H1 (cell line): ENCODE results near the gene IL18R1. TPM values are rescaled to one million over a fixed set of nuclear protein-coding genes. Genes with fewer than 3 reads are reported as not detected.

Source experiments
- CTCF ChIA-PET: fragments of 300-600 bp; sonication (Branson Sonifier 250); formaldehyde crosslinking; loops from one replicate; lab custom pipeline; 2021; ENCODE audit not compliant: partially characterized antibody; lab: Charles Lee
- POLR2A ChIA-PET: fragments of 300-600 bp; sonication (Branson Sonifier 250); formaldehyde crosslinking; loops from one replicate; lab custom pipeline; 2021; ENCODE audit warnings: inconsistent platforms; ENCODE audit not compliant: partially characterized antibody; lab: Charles Lee
- DNase-seq, 2 experiments: peaks; one replicate each; pipeline versions ENCODE4 v3.0.0 to v3.0.0-alpha.2; 2010 to 2022; ENCODE audit warnings: low spot score in 2 of 2, low read depth in 1 of 2, mixed read lengths in 1 of 2
- FAIRE-seq: peaks from 2 replicates; lab custom pipeline; 2011; peaks lifted over from hg19 to GRCh38; lab: Jason Lieb, UNC
- H2AFZ ChIP-seq: 2 replicates; pipeline ENCODE4 v1.8.1; 2012; ENCODE audit warnings: low read length, inconsistent platforms
- H2AK5ac ChIP-seq: 2 replicates; pipeline ENCODE4 v1.6.1; 2013; ENCODE audit warnings: low read depth, low read length
- H2BK120ac ChIP-seq: replicated peaks from 2 replicates; pipeline ENCODE3; 2013; ENCODE audit warnings: low read depth, low read length, inconsistent platforms
- H2BK12ac ChIP-seq: 2 replicates; pipeline ENCODE4 v1.6.1; 2013; ENCODE audit warnings: low read depth, low read length
- H2BK15ac ChIP-seq: 2 replicates; pipeline ENCODE4 v1.6.1; 2013; ENCODE audit warnings: low read length
- H2BK20ac ChIP-seq: 2 replicates; pipeline ENCODE4 v1.6.1; 2013; ENCODE audit warnings: low read length
- H2BK5ac ChIP-seq: 2 replicates; pipeline ENCODE4 v1.6.1; 2013; ENCODE audit warnings: low read depth, low read length
- H3K14ac ChIP-seq: 2 replicates; pipeline ENCODE4 v1.6.1; 2013; ENCODE audit warnings: inconsistent platforms; ENCODE audit not compliant: insufficient read length
- H3K18ac ChIP-seq: 2 replicates; pipeline ENCODE4 v1.6.1; 2013; ENCODE audit warnings: low read length; ENCODE audit errors: extremely low read depth
- H3K23ac ChIP-seq: 2 replicates; pipeline ENCODE4 v1.6.1; 2013; ENCODE audit warnings: inconsistent platforms; ENCODE audit not compliant: insufficient read length
- H3K23me2 ChIP-seq: 2 replicates; pipeline ENCODE4 v1.6.1; 2013; ENCODE audit warnings: low read depth, low read length
- H3K27ac ChIP-seq: 2 replicates; pipeline ENCODE4 v1.6.1; 2011; ENCODE audit warnings: low read depth, low read length, inconsistent platforms
- H3K27me3 ChIP-seq, 4 experiments: replicated peaks in 1 of 4; 1 replicate in 1 of 4; 2 replicates in 3 of 4; pipeline versions ENCODE4 v1.6.1 to v1.8.1; 2011 to 2013; ENCODE audit warnings: low read length in 3 of 4, mild to moderate bottlenecking in 3 of 4, inconsistent platforms in 2 of 4, mixed read lengths in 2 of 4, moderate library complexity in 1 of 4; ENCODE audit not compliant: control insufficient read depth in 3 of 4, insufficient read depth in 3 of 4; ENCODE audit errors: extremely low read depth in 1 of 4
- H3K36me3 ChIP-seq, 4 experiments: 2 replicates each; pipeline versions ENCODE4 v1.6.1 to v1.8.1; 2011 to 2013; ENCODE audit warnings: mild to moderate bottlenecking in 4 of 4, low read length in 3 of 4, moderate library complexity in 2 of 4, control low read depth in 1 of 4, inconsistent platforms in 1 of 4; ENCODE audit not compliant: insufficient read depth in 4 of 4, control insufficient read depth in 2 of 4
- H3K4ac ChIP-seq: replicated peaks from 2 replicates; pipeline ENCODE3; 2013; ENCODE audit warnings: low read length, low read depth, mixed read lengths, inconsistent platforms; ENCODE audit not compliant: insufficient read length
- H3K4me1 ChIP-seq, 4 experiments: replicated peaks in 1 of 4; 1 replicate in 1 of 4; 2 replicates in 3 of 4; pipeline versions ENCODE4 v1.6.1 to v1.8.1; 2011 to 2013; ENCODE audit warnings: low read length in 3 of 4, inconsistent platforms in 2 of 4, mixed read lengths in 1 of 4; ENCODE audit not compliant: insufficient read depth in 4 of 4, control insufficient read depth in 3 of 4
- H3K4me2 ChIP-seq, 2 experiments: 2 replicates each; pipeline versions ENCODE4 v1.6.1 to v1.8.1; 2011 to 2013; ENCODE audit warnings: low read depth in 2 of 2, low read length in 2 of 2, control low read depth in 1 of 2, inconsistent platforms in 1 of 2, mild to moderate bottlenecking in 1 of 2; ENCODE audit not compliant: insufficient read depth in 1 of 2
- H3K4me3 ChIP-seq, 4 experiments: fragments of 200-600, 300-600 bp in 1 of 4; sonication (generic), shearing (Covaris generic), sonication (Bioruptor Twin) in 1 of 4; 2 replicates each; pipeline versions ENCODE4 v1.5.1 to v1.8.1; 2011 to 2016; ENCODE audit warnings: low read length in 4 of 4, low read depth in 3 of 4, control low read depth in 2 of 4, inconsistent platforms in 2 of 4, mild to moderate bottlenecking in 2 of 4, mixed read lengths in 1 of 4, moderate library complexity in 1 of 4; ENCODE audit not compliant: insufficient read depth in 2 of 4; ENCODE audit errors: extremely low read depth in 1 of 4
- H3K56ac ChIP-seq: replicated peaks from 2 replicates; pipeline ENCODE3; 2013; ENCODE audit warnings: low read depth, mild to moderate bottlenecking, mixed read lengths, low read length, inconsistent platforms; ENCODE audit not compliant: insufficient read length
- H3K79me1 ChIP-seq: 2 replicates; pipeline ENCODE4 v1.6.1; 2013; ENCODE audit warnings: low read depth, low read length, control low read depth
- H3K79me2 ChIP-seq, 2 experiments: 2 replicates each; pipeline versions ENCODE4 v1.6.1 to v1.8.1; 2012 to 2013; ENCODE audit warnings: low read length in 2 of 2, mild to moderate bottlenecking in 2 of 2, inconsistent platforms in 1 of 2; ENCODE audit not compliant: insufficient read depth in 2 of 2, control insufficient read depth in 1 of 2
- H3K9ac ChIP-seq, 4 experiments: replicated peaks in 1 of 4; 1 replicate in 1 of 4; 2 replicates in 3 of 4; pipeline versions ENCODE4 v1.6.1 to v1.8.1; 2011 to 2013; ENCODE audit warnings: low read depth in 3 of 4, low read length in 3 of 4, control low read depth in 2 of 4, mild to moderate bottlenecking in 2 of 4, moderate library complexity in 2 of 4, inconsistent platforms in 1 of 4; ENCODE audit errors: extremely low read depth in 1 of 4
- H3K9me3 ChIP-seq, 2 experiments: 2 replicates each; pipeline versions ENCODE4 v1.6.1 to v1.8.1; 2012 to 2013; ENCODE audit warnings: mild to moderate bottlenecking in 2 of 2, moderate library complexity in 2 of 2, control low read depth in 1 of 2, inconsistent platforms in 1 of 2, low read depth in 1 of 2, low read length in 1 of 2, mixed read lengths in 1 of 2; ENCODE audit not compliant: insufficient read depth in 2 of 2
- H4K20me1 ChIP-seq, 2 experiments: replicated peaks in 1 of 2; 2 replicates each; pipeline versions ENCODE3 to v1.8.1; 2011 to 2013; ENCODE audit warnings: inconsistent platforms in 2 of 2, low read length in 2 of 2, mild to moderate bottlenecking in 1 of 2; ENCODE audit not compliant: insufficient read depth in 2 of 2, control insufficient read depth in 1 of 2
- H4K5ac ChIP-seq: 2 replicates; pipeline ENCODE4 v1.6.1; 2013; ENCODE audit warnings: low read length, low read depth, mixed read lengths, inconsistent platforms; ENCODE audit not compliant: insufficient read length
- H4K8ac ChIP-seq: 2 replicates; pipeline ENCODE4 v1.8.0; 2013; ENCODE audit warnings: mild to moderate bottlenecking, moderate library complexity, low read length, inconsistent platforms; ENCODE audit not compliant: insufficient read depth; ENCODE audit errors: extremely low read depth
- H4K91ac ChIP-seq: replicated peaks from 2 replicates; pipeline ENCODE3; 2013; ENCODE audit warnings: low read length, mixed read lengths, inconsistent platforms; ENCODE audit not compliant: insufficient read length
- BACH1 ChIP-seq: IDR thresholded peaks from 2 replicates; pipeline ENCODE4 v1.6.1; 2012; ENCODE audit warnings: low read length, improper control_type of control experiment
- BRCA1 ChIP-seq: IDR thresholded peaks from 2 replicates; pipeline ENCODE4 v1.6.1; 2012; ENCODE audit warnings: low read depth, low read length, improper control_type of control experiment
- CBX5 ChIP-seq: fragments of 300-800, 300-1000 bp; sonication (generic); IDR thresholded peaks from 2 replicates; pipeline ENCODE4 v1.7.1; 2016; ENCODE audit warnings: antibody characterized with exemption, low read length, low read depth
- E2F6 ChIP-seq: IDR thresholded peaks from 2 replicates; pipeline ENCODE4 v1.6.1; 2012; ENCODE audit warnings: inconsistent platforms
- FOSL1 ChIP-seq: IDR thresholded peaks from 2 replicates; pipeline ENCODE4 v1.6.1; 2011; ENCODE audit warnings: mild to moderate bottlenecking, low read depth, low read length, moderate library complexity; ENCODE audit not compliant: insufficient read depth
- HDAC2 ChIP-seq, 2 experiments: fragments of 300-600 bp in 1 of 2; sonication (generic) in 1 of 2; IDR thresholded peaks; 2 replicates each; pipeline ENCODE4 v1.6.1; 2011 to 2012; ENCODE audit warnings: low read depth in 2 of 2, low read length in 2 of 2, mild to moderate bottlenecking in 2 of 2, moderate library complexity in 2 of 2, borderline replicate concordance in 1 of 2, inconsistent platforms in 1 of 2
- KDM1A ChIP-seq: fragments of 200-600, 300-600 bp; sonication (generic); IDR thresholded peaks from 2 replicates; pipeline ENCODE4 v1.7.1; 2016; ENCODE audit warnings: mild to moderate bottlenecking, low read length, borderline replicate concordance
- NRF1 ChIP-seq: IDR thresholded peaks from 2 replicates; pipeline ENCODE4 v1.6.1; 2011; ENCODE audit warnings: mild to moderate bottlenecking, low read depth, low read length, improper control_type of control experiment
- SAP30 ChIP-seq: fragments of 300-600 bp; sonication (generic); IDR thresholded peaks from 2 replicates; pipeline ENCODE4 v1.7.1; 2012; ENCODE audit warnings: low read length, moderate library complexity, mild to moderate bottlenecking, inconsistent platforms; ENCODE audit not compliant: insufficient read depth, insufficient replicate concordance
- TCF12 ChIP-seq: IDR thresholded peaks from 2 replicates; pipeline ENCODE4 v1.6.1; 2011; ENCODE audit warnings: low read depth, mild to moderate bottlenecking, low read length
- USF2 ChIP-seq: IDR thresholded peaks from 2 replicates; pipeline ENCODE4 v1.6.1; 2011; ENCODE audit warnings: low read length, improper control_type of control experiment
- whole genome bisulfite sequencing, 2 experiments: shearing (Covaris generic) in 1 of 2; methylation state at CpG; one replicate each; pipeline versions ENCODE4 v1.1.6 to v1.1.7; 2013 to 2015; ENCODE audit warnings: low lambda C conversion rate in 2 of 2, mixed read lengths in 2 of 2, inconsistent platforms in 1 of 2, low coverage in 1 of 2, missing lambda C conversion rate in 1 of 2; ENCODE audit not compliant: insufficient replicate concordance in 2 of 2, insufficient coverage in 1 of 2, insufficient read length in 1 of 2; ENCODE audit errors: extremely low coverage in 1 of 2, missing lambda C conversion rate in 1 of 2; 5-methylcytosine and 5-hydroxymethylcytosine counted together
- polyA plus RNA-seq, 7 experiments: library from polyadenylated mRNA; depleted of rRNA in 3 of 7; stranded (reverse) in 5 of 7; unstranded in 2 of 7; fragments of >200 nt in 5 of 7; fragments of 200-250 nt in 2 of 7; gene quantifications; 1 replicate in 5 of 7; 2 replicates in 1 of 7; 4 replicates in 1 of 7; pipeline versions ENCODE4 v1.2.1 to v1.2.3, GENCODE V29; 2011 to 2013; ENCODE audit warnings: missing spikeins in 2 of 7, mixed read lengths in 2 of 7
- total RNA-seq: library from RNA; stranded (reverse); fragmentation: NEBNext Ultra II Directional; extraction: Animal tissue kit (Norgen Biotek cat#: 25700); gene quantifications from 2 replicates; pipeline ENCODE4 v1.2.1, GENCODE V29; 2021

Gene IL18R1
- total and polyA plus RNA-seq, 2 of the 8 experiments (the other 6 are each of a cell fraction or from before 2014, with no cell fraction given): 0.54 TPM; not detected in 1

GRCh38 chr2:102386867-102387541, 31.4 kb downstream of the IL18R1 start:
- no peak overlapping the region for H3K56ac ChIP-seq
- H3K79me2 ChIP-seq: no peaks in the 10 kb centered on the region
- peaks cover 5 to 6% of the 10 kb centered on the region in 2 experiments; a peak in 1 of 4 replicates for H3K9me3 ChIP-seq
- H3K4me1 ChIP-seq: no peaks in the 10 kb centered on the region
- H3K4me2 ChIP-seq: no peak overlapping the region
- no peak overlapping the region for H3K27ac ChIP-seq
- no peak overlapping the region for H3K4ac ChIP-seq
- no peaks in the 10 kb centered on the region for H3K79me1 ChIP-seq
- no peaks in the 10 kb centered on the region for H4K20me1 ChIP-seq
- WGBS, 2 experiments: 98% methylated on average over 3 of the region's 3 CpGs; no CpG with 5 or more reads in 1 of the 2 experiments
- H3K27me3 ChIP-seq: no peaks in the 10 kb centered on the region
- ChIA-PET POLR2A (no interaction called here), CTCF (interaction anchor here (1.6 kb wide), 1 partner anchor 31 kb away, joined by 5 read pairs; the partner anchor contains the start of gene IL18R1)
- H2BK12ac ChIP-seq: no peak overlapping the region
- no peak for FAIRE-seq
- DNase-seq: no peak
- H3K14ac ChIP-seq: no peak overlapping the region
- no peak overlapping the region for H3K18ac ChIP-seq
- no peak overlapping the region for H2BK15ac ChIP-seq
- H3K4me3 ChIP-seq: no peak overlapping the region
- no peak overlapping the region for H4K5ac ChIP-seq
- no peak overlapping the region for H2BK20ac ChIP-seq
- no peak overlapping the region for H3K23ac ChIP-seq
- no peak overlapping the region for H4K8ac ChIP-seq
- no peaks in the 10 kb centered on the region; a peak in 1 of 8 replicates for H3K36me3 ChIP-seq
- no peak overlapping the region for H4K91ac ChIP-seq
- no peak overlapping the region for H2BK120ac ChIP-seq
- H2AK5ac ChIP-seq: no peak overlapping the region
- H3K23me2 ChIP-seq: no peaks in the 10 kb centered on the region; the same call in 1 of the 2 replicates
- no peak overlapping the region for H3K9ac ChIP-seq
- H2AFZ ChIP-seq: no peak overlapping the region
- H2BK5ac ChIP-seq: no peak overlapping the region
- TF ChIP-seq USF2 (no peak), BRCA1 (no peak), SAP30 (no peak), HDAC2 (IDR thresholded peaks at IDR 0.05; ENCODE audit: borderline replicate concordance in 1 of 2, low read depth in 2 of 2, low read length in 2 of 2) (no peak), TCF12 (no peak), FOSL1 (no peak), KDM1A (no peak), CBX5 (no peak), NRF1 (no peak), BACH1 (no peak), E2F6 (no peak)
